Panc1 (cell line): ENCODE measurements around the gene SV2B. TPM values are rescaled to one million over a fixed set of nuclear protein-coding genes. Genes with fewer than 3 reads are reported as not detected.

Source experiments
- ATAC-seq: fragments of 200-7000 bp; cut with Tn5 transposase; 2 replicates; pipeline ENCODE4 v1.9.1; 2020; ENCODE audit warnings: mild to moderate bottlenecking, moderate library complexity
- BruUV-seq: library from RNA; stranded (reverse); fragments of 400-500 nt; replicated peaks from 2 replicates; lab custom pipeline; 2021; lab: Mats Ljungman, UMichigan
- CTCF ChIA-PET: fragments of 300-600 bp; sonication (Branson Sonifier 250); formaldehyde crosslinking; loops from one replicate; lab custom pipeline; 2022; ENCODE audit warnings: antibody characterized with exemption; lab: Charles Lee
- POLR2A ChIA-PET: fragments of 300-600 bp; sonication (Branson Sonifier 250); formaldehyde crosslinking; loops from one replicate; lab custom pipeline; 2022; ENCODE audit warnings: antibody characterized with exemption; lab: Charles Lee
- DNase-seq: peaks from one replicate; pipeline ENCODE4 v3.0.0-alpha.2; 2010; ENCODE audit warnings: low read depth, low spot score
- H3K27ac ChIP-seq: 2 replicates; pipeline ENCODE4 v1.5.1; 2011; ENCODE audit warnings: mild to moderate bottlenecking, low read length, inconsistent platforms
- H3K27me3 ChIP-seq: fragments of 200-500 bp; sonication (Bioruptor generic); 2 replicates; pipeline ENCODE4 v1.6.0; 2014; ENCODE audit warnings: low read length, inconsistent platforms; ENCODE audit not compliant: control insufficient read depth, insufficient read depth
- H3K36me3 ChIP-seq: fragments of 200-500 bp; sonication (Bioruptor generic); 2 replicates; pipeline ENCODE4 v1.5.1; 2014; ENCODE audit warnings: inconsistent platforms, mild to moderate bottlenecking, low read length, moderate library complexity; ENCODE audit not compliant: control insufficient read depth, insufficient read depth
- H3K4me1 ChIP-seq: 2 replicates; pipeline ENCODE4 v1.5.1; 2011; ENCODE audit warnings: inconsistent platforms, mild to moderate bottlenecking, low read length, moderate library complexity; ENCODE audit not compliant: control insufficient read depth, insufficient read depth
- H3K4me3 ChIP-seq, 2 experiments: 2 replicates each; pipeline ENCODE4 v1.5.1; 2011 to 2012; ENCODE audit warnings: low read depth in 2 of 2, low read length in 2 of 2, mild to moderate bottlenecking in 2 of 2, inconsistent platforms in 1 of 2, moderate library complexity in 1 of 2
- H3K9me3 ChIP-seq: fragments of 200-500 bp; sonication (Bioruptor generic); 2 replicates; pipeline ENCODE4 v1.5.1; 2014; ENCODE audit warnings: low read depth, mild to moderate bottlenecking, inconsistent platforms, low read length, moderate library complexity; ENCODE audit not compliant: control insufficient read depth, insufficient read depth
- POLR2AphosphoS5 ChIP-seq: IDR thresholded peaks from 2 replicates; pipeline ENCODE4 v1.6.1; 2012; ENCODE audit warnings: mild to moderate bottlenecking, low read depth, low read length, moderate library complexity
- SIN3A ChIP-seq: IDR thresholded peaks from 2 replicates; pipeline ENCODE4 v1.6.1; 2012; ENCODE audit warnings: low read depth, mild to moderate bottlenecking, low read length, moderate library complexity, borderline replicate concordance; ENCODE audit not compliant: insufficient read depth
- TCF7L2 ChIP-seq: IDR thresholded peaks from 2 replicates; pipeline ENCODE4 v1.6.1; 2011; ENCODE audit warnings: mild to moderate bottlenecking, low read depth, low read length, inconsistent platforms
- in situ Hi-C: cut with HindIII; loops from 2 replicates; pipeline ENCODE4 v1.10.0; 2016; ENCODE audit warnings: low sequenced_read_pairs, low pct_unique_long_range_greater_than_20kb
- intact Hi-C: fragments of 100-400 bp; cut with micrococcal nuclease; formaldehyde crosslinking; loops from one replicate; pipeline ENCODE4 v1.10.0; 2022; ENCODE audit not compliant: unreplicated experiment
- total RNA-seq: library from RNA; stranded (reverse); gene quantifications from one replicate; pipeline ENCODE4 v1.2.1, GENCODE V29; 2021; ENCODE audit not compliant: unreplicated experiment
- TF ChIP-seq, protein P1 (sequence below): fragments of 450-650 bp; IDR thresholded peaks from 2 replicates; pipeline ENCODE4 v1.5.1; 2017; ENCODE audit warnings: mild to moderate bottlenecking
- TF ChIP-seq, protein P2 (sequence below), 2 experiments: IDR thresholded peaks; 2 replicates each; pipeline ENCODE4 v1.6.1; 2011 to 2012; ENCODE audit warnings: low read depth in 2 of 2, control low read depth in 1 of 2, low read length in 1 of 2, mild to moderate bottlenecking in 1 of 2, moderate library complexity in 1 of 2; ENCODE audit not compliant: insufficient read depth in 1 of 2

The SV2B gene
- total RNA-seq, 1 experiment from 2014 or later, result not detected

DNA sequence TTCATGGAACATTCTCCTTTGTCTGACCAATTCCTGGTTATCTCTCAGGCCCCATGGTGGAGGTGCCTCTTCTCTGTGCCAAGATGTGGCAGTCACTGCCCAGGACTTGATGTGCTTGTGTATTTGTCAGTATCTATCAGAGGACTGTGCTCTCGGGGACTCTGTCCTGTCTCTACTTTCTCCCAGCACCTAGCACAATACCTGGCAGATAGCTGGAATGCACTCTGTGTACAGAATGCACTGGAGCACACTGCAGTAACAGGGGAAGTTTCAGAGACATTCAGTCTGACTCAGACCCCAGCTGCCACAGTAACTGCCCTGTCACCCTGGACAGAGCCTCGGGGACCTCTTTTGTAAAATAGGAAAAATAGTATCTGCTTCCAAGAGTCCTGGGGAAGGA lies 34.6 kb upstream of the SV2B start:
- Histone ChIP-seq H3K27ac (no peak overlapping the region), H3K4me3 (no peak overlapping the region), H3K36me3 (no peaks in the 10 kb centered on the region), H3K9me3 (no peaks in the 10 kb centered on the region), H3K4me1 (no peaks in the 10 kb centered on the region), H3K27me3 (peaks cover 2% of the 10 kb centered on the region)
- TF ChIP-seq POLR2AphosphoS5 (no peak), SIN3A (no peak), TCF7L2 (no peak)
- TF ChIP-seq, protein P1, sequence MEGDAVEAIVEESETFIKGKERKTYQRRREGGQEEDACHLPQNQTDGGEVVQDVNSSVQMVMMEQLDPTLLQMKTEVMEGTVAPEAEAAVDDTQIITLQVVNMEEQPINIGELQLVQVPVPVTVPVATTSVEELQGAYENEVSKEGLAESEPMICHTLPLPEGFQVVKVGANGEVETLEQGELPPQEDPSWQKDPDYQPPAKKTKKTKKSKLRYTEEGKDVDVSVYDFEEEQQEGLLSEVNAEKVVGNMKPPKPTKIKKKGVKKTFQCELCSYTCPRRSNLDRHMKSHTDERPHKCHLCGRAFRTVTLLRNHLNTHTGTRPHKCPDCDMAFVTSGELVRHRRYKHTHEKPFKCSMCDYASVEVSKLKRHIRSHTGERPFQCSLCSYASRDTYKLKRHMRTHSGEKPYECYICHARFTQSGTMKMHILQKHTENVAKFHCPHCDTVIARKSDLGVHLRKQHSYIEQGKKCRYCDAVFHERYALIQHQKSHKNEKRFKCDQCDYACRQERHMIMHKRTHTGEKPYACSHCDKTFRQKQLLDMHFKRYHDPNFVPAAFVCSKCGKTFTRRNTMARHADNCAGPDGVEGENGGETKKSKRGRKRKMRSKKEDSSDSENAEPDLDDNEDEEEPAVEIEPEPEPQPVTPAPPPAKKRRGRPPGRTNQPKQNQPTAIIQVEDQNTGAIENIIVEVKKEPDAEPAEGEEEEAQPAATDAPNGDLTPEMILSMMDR, result no peak
- TF ChIP-seq, protein P2, sequence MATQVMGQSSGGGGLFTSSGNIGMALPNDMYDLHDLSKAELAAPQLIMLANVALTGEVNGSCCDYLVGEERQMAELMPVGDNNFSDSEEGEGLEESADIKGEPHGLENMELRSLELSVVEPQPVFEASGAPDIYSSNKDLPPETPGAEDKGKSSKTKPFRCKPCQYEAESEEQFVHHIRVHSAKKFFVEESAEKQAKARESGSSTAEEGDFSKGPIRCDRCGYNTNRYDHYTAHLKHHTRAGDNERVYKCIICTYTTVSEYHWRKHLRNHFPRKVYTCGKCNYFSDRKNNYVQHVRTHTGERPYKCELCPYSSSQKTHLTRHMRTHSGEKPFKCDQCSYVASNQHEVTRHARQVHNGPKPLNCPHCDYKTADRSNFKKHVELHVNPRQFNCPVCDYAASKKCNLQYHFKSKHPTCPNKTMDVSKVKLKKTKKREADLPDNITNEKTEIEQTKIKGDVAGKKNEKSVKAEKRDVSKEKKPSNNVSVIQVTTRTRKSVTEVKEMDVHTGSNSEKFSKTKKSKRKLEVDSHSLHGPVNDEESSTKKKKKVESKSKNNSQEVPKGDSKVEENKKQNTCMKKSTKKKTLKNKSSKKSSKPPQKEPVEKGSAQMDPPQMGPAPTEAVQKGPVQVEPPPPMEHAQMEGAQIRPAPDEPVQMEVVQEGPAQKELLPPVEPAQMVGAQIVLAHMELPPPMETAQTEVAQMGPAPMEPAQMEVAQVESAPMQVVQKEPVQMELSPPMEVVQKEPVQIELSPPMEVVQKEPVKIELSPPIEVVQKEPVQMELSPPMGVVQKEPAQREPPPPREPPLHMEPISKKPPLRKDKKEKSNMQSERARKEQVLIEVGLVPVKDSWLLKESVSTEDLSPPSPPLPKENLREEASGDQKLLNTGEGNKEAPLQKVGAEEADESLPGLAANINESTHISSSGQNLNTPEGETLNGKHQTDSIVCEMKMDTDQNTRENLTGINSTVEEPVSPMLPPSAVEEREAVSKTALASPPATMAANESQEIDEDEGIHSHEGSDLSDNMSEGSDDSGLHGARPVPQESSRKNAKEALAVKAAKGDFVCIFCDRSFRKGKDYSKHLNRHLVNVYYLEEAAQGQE (IDR thresholded peaks at IDR 0.05; ENCODE audit: insufficient read depth in 1 of 2, low read depth in 2 of 2, low read length in 1 of 2), result no peak
- ATAC-seq, result no peak
- intact Hi-C loops (no loop called here), in situ Hi-C loops (no loop called here)
- POLR2A ChIA-PET, result no interaction called here
- BruUV-seq, result no TSS peak
- CTCF ChIA-PET, result no interaction called here
- no peak for DNase-seq

DNA sequence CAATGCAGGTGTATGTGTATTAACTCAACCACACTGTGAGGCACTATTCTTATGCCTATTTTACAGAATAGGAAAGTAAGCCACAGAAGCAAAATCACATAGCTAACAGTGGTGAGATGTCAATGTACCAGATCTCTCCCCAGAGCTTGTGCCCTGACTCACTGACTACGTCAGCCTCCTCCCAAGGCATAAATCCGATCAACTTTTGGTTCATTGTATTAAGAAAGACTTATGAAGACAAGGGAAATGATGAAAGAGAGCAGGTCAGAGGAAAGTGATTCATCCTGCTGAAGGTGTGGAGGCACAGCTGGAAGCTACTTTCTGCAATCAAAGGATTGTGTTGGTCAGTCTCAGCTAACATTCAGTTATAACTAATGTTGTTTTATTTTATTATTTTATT lies 33.0 kb upstream of the SV2B start:
- H3K9me3 ChIP-seq, result no peaks in the 10 kb centered on the region
- intact Hi-C loops, result no loop called here
- ChIA-PET POLR2A (no interaction called here), CTCF (no interaction called here)
- H3K4me1 ChIP-seq, result no peaks in the 10 kb centered on the region
- H3K27me3 ChIP-seq, result peaks cover 10% of the 10 kb centered on the region
- H3K4me3 ChIP-seq, result no peak overlapping the region
- in situ Hi-C loops, result no loop called here
- no TSS peak for BruUV-seq
- DNase-seq (no peak), ATAC-seq (no peak)
- no peak overlapping the region for H3K27ac ChIP-seq
- no peaks in the 10 kb centered on the region for H3K36me3 ChIP-seq
- TF ChIP-seq, protein P1, result no peak
- TF ChIP-seq POLR2AphosphoS5 (no peak), TCF7L2 (no peak), SIN3A (no peak)
- TF ChIP-seq, protein P2 (IDR thresholded peaks at IDR 0.05; ENCODE audit: insufficient read depth in 1 of 2, low read depth in 2 of 2, low read length in 1 of 2), result no peak
